Mammary epithelial cell (primary cell): ENCODE data around the gene UNC79.

Source experiments
- EZH2 ChIP-seq: IDR thresholded peaks from 2 replicates; pipeline ENCODE4 v1.6.1; 2012; ENCODE audit warnings: low read length, inconsistent platforms, borderline replicate concordance
- TF ChIP-seq, protein P1 (sequence below), 2 donors: IDR thresholded peaks in 1 of 2; conservative IDR thresholded peaks in 1 of 2; 2 replicates each; pipeline ENCODE4 v1.5.1; 2011 to 2012; ENCODE audit warnings: inconsistent platforms in 2 of 2, low read length in 2 of 2, mild to moderate bottlenecking in 2 of 2, control low read depth in 1 of 2, low read depth in 1 of 2; ENCODE audit not compliant: insufficient read depth in 1 of 2; ENCODE audit errors: extremely low read depth in 1 of 2

DNA sequence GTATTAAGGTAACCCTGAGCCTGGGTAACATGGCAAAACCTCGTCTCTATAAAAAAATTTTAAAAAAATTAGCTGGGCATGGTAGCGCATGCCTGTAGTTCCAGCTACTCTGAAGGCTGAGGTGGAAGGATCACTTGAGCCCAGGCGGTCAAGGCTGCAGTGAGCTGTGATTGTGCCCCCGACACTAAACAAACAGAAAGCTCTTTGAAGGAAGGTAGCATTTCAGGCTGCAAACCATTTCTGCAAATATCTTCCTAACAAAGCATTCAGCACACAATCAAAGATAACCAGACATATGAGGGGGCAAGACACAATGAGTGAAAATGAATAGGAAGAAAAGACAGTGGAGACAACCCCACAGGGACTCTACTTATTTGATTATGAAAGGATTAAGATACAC lies 238.9 kb downstream of the UNC79 start:
- TF ChIP-seq, protein P1, sequence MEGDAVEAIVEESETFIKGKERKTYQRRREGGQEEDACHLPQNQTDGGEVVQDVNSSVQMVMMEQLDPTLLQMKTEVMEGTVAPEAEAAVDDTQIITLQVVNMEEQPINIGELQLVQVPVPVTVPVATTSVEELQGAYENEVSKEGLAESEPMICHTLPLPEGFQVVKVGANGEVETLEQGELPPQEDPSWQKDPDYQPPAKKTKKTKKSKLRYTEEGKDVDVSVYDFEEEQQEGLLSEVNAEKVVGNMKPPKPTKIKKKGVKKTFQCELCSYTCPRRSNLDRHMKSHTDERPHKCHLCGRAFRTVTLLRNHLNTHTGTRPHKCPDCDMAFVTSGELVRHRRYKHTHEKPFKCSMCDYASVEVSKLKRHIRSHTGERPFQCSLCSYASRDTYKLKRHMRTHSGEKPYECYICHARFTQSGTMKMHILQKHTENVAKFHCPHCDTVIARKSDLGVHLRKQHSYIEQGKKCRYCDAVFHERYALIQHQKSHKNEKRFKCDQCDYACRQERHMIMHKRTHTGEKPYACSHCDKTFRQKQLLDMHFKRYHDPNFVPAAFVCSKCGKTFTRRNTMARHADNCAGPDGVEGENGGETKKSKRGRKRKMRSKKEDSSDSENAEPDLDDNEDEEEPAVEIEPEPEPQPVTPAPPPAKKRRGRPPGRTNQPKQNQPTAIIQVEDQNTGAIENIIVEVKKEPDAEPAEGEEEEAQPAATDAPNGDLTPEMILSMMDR (conservative IDR thresholded peaks at IDR 0.05 in 1 of 2, IDR thresholded peaks at IDR 0.05 in 1 of 2; ENCODE audit: extremely low read depth in 1 of 2, insufficient read depth in 1 of 2, low read depth in 1 of 2, low read length in 2 of 2), result no peak
- no peak for TF ChIP-seq EZH2
